ENCODE data around the gene FLNA.

FLNA gene

GRCh38 chrX:154305541-154306205 is 68.8 kb downstream of the FLNA start:
- TF ChIP-seq ZC3H10 (CRISPR knock-in tag; IDR thresholded peaks at IDR 0.05) (no peak), TSHZ2 (CRISPR knock-in tag; IDR thresholded peaks at IDR 0.05) (no peak), CREB5 (CRISPR knock-in tag; IDR thresholded peaks at IDR 0.05; ENCODE audit: low read depth) (no peak), CSDC2 (CRISPR knock-in tag; IDR thresholded peaks at IDR 0.05) (no peak), ZNF565 (CRISPR knock-in tag; conservative IDR thresholded peaks at IDR 0.05; ENCODE audit: low read depth) (no peak), PATZ1 (CRISPR knock-in tag; IDR thresholded peaks at IDR 0.05; ENCODE audit: borderline replicate concordance) (no peak), ZFP3 (CRISPR knock-in tag; IDR thresholded peaks at IDR 0.05) (no peak), GLIS3 (CRISPR knock-in tag; IDR thresholded peaks at IDR 0.05) (no peak), ZNF8 (CRISPR knock-in tag; IDR thresholded peaks at IDR 0.05) (no peak), SNAI2 (CRISPR knock-in tag; IDR thresholded peaks at IDR 0.05) (no peak), RARB (CRISPR knock-in tag; IDR thresholded peaks at IDR 0.05) (no peak), CSRNP3 (CRISPR knock-in tag; IDR thresholded peaks at IDR 0.05) (no peak), POU6F1 (CRISPR knock-in tag; IDR thresholded peaks at IDR 0.05; ENCODE audit: borderline replicate concordance, low read depth) (no peak), ARNTL (CRISPR knock-in tag; IDR thresholded peaks at IDR 0.05; ENCODE audit: borderline replicate concordance, low read depth) (no peak)
- ATAC-seq, result no peak

GRCh38 chrX:154304846-154305245 is 69.6 kb downstream of the FLNA start:
- ATAC-seq, result no peak
- no peak for TF ChIP-seq TOX (CRISPR knock-in tag; IDR thresholded peaks at IDR 0.05; ENCODE audit: borderline replicate concordance)
- TF ChIP-seq ZC3H10 (CRISPR knock-in tag; IDR thresholded peaks at IDR 0.05), result no peak
- no peak for TF ChIP-seq PPARA (CRISPR knock-in tag; IDR thresholded peaks at IDR 0.05; ENCODE audit: borderline replicate concordance)
- TF ChIP-seq RARB (CRISPR knock-in tag; IDR thresholded peaks at IDR 0.05), result no peak
- TF ChIP-seq CSRNP3 (CRISPR knock-in tag; IDR thresholded peaks at IDR 0.05), result no peak
- TF ChIP-seq ZNF8 (CRISPR knock-in tag; IDR thresholded peaks at IDR 0.05), result no peak
- TF ChIP-seq ZNF565 (CRISPR knock-in tag; conservative IDR thresholded peaks at IDR 0.05; ENCODE audit: low read depth), result no peak
- no peak for TF ChIP-seq ZNF70 (CRISPR knock-in tag; IDR thresholded peaks at IDR 0.05)
- no peak for TF ChIP-seq GLIS3 (CRISPR knock-in tag; IDR thresholded peaks at IDR 0.05)
- no peak for TF ChIP-seq ZFP3 (CRISPR knock-in tag; IDR thresholded peaks at IDR 0.05)
- no peak for TF ChIP-seq PATZ1 (CRISPR knock-in tag; IDR thresholded peaks at IDR 0.05; ENCODE audit: borderline replicate concordance)
- TF ChIP-seq OSR1 (CRISPR knock-in tag; IDR thresholded peaks at IDR 0.05), result no peak
- TF ChIP-seq TSHZ2 (CRISPR knock-in tag; IDR thresholded peaks at IDR 0.05), result no peak
- no peak for TF ChIP-seq ZFP30 (CRISPR knock-in tag; IDR thresholded peaks at IDR 0.05)
- no peak for TF ChIP-seq ISL1 (CRISPR knock-in tag; IDR thresholded peaks at IDR 0.05)
- no peak for TF ChIP-seq BACH2 (CRISPR knock-in tag; IDR thresholded peaks at IDR 0.05; ENCODE audit: borderline replicate concordance)
- TF ChIP-seq ARNTL (CRISPR knock-in tag; IDR thresholded peaks at IDR 0.05; ENCODE audit: borderline replicate concordance, low read depth), result no peak
- no peak for TF ChIP-seq ESRRG (CRISPR knock-in tag; IDR thresholded peaks at IDR 0.05)
